ENCODE data around the gene TAS1R2. TPM values are rescaled to one million over a fixed set of nuclear protein-coding genes. Genes with fewer than 3 reads are reported as not detected.

The TAS1R2 gene
- total RNA-seq, 6 experiments from 2014 or later, result 0.07 TPM; not detected in 5

GRCh38 chr1:18817316-18817715 is 42.1 kb downstream of the TAS1R2 start:
- no peaks in the 10 kb centered on the region for H3K9me3 ChIP-seq
- no peak overlapping the region for H3K27ac ChIP-seq
- no peak for TF ChIP-seq POLR2A (IDR thresholded peaks at IDR 0.05)
- TF ChIP-seq CTCF (IDR thresholded peaks at IDR 0.05), result no peak
- H3K4me3 ChIP-seq, result no peak overlapping the region
- DNase-seq (no peak), ATAC-seq (no peak)
- H3K27me3 ChIP-seq, result no peaks in the 10 kb centered on the region
- no peaks in the 10 kb centered on the region for H3K4me1 ChIP-seq
- H3K36me3 ChIP-seq, result no peaks in the 10 kb centered on the region
- intact Hi-C loops (cut with DNase I), result loop anchor here (10.0 kb wide), 2 partner anchors 213 to 1623 kb away; no protein-coding TSS in a partner anchor
- 54% methylated on average over 3 of the region's 3 CpGs for WGBS (ENCODE audit: insufficient coverage, low coverage, low lambda C conversion rate, missing lambda C conversion rate)

GRCh38 chr1:18816808-18817207 is 42.7 kb downstream of the TAS1R2 start:
- DNase-seq (no peak), ATAC-seq (no peak)
- 50% methylated on average over 2 of the region's 2 CpGs for WGBS (ENCODE audit: insufficient coverage, low coverage, low lambda C conversion rate, missing lambda C conversion rate)
- Histone ChIP-seq H3K27me3 (no peaks in the 10 kb centered on the region), H3K4me3 (no peak overlapping the region), H3K36me3 (no peaks in the 10 kb centered on the region), H3K27ac (no peak overlapping the region), H3K9me3 (no peaks in the 10 kb centered on the region), H3K4me1 (no peaks in the 10 kb centered on the region)
- TF ChIP-seq CTCF (IDR thresholded peaks at IDR 0.05) (no peak), POLR2A (IDR thresholded peaks at IDR 0.05) (no peak)
- intact Hi-C loops (cut with DNase I), result loop anchor here (10.0 kb wide), 2 partner anchors 212 to 1622 kb away; no protein-coding TSS in a partner anchor

GRCh38 chr1:18814874-18815531 is 44.5 kb downstream of the TAS1R2 start:
- DNase-seq, result no peak
- no peak for ATAC-seq
- intact Hi-C loops (cut with DNase I), result loop anchor here (10.0 kb wide), 2 partner anchors 210 to 1620 kb away; no protein-coding TSS in a partner anchor
- Histone ChIP-seq H3K4me1 (no peaks in the 10 kb centered on the region), H3K4me3 (no peak overlapping the region), H3K27ac (no peak overlapping the region), H3K27me3 (no peaks in the 10 kb centered on the region), H3K9me3 (no peaks in the 10 kb centered on the region), H3K36me3 (no peaks in the 10 kb centered on the region)
- 38% methylated on average over 5 of the region's 10 CpGs for WGBS (ENCODE audit: insufficient coverage, low coverage, low lambda C conversion rate, missing lambda C conversion rate)
- no peak for TF ChIP-seq CTCF (IDR thresholded peaks at IDR 0.05)
- no peak for TF ChIP-seq POLR2A (IDR thresholded peaks at IDR 0.05)

GRCh38 chr1:18814425-18814824 is 45.0 kb downstream of the TAS1R2 start:
- H3K27me3 ChIP-seq, result no peaks in the 10 kb centered on the region
- DNase-seq, result no peak

More at GRCh38 chr1:18814425-18814824, 45.0 kb downstream of the TAS1R2 start:
- H3K9me3 ChIP-seq, result no peaks in the 10 kb centered on the region
- intact Hi-C loops (cut with DNase I), result loop anchor here (10.0 kb wide), 2 partner anchors 210 to 1620 kb away; no protein-coding TSS in a partner anchor
- no peak for ATAC-seq
- H3K4me1 ChIP-seq, result no peaks in the 10 kb centered on the region
- 40% methylated on average over 5 of the region's 6 CpGs for WGBS (ENCODE audit: insufficient coverage, low coverage, low lambda C conversion rate, missing lambda C conversion rate)
- no peak overlapping the region for H3K27ac ChIP-seq
- H3K36me3 ChIP-seq, result no peaks in the 10 kb centered on the region
- TF ChIP-seq CTCF (IDR thresholded peaks at IDR 0.05) (no peak), POLR2A (IDR thresholded peaks at IDR 0.05) (no peak)
- H3K4me3 ChIP-seq, result no peak overlapping the region
